ENCODE data around the gene AMIGO1. TPM values are rescaled to one million over a fixed set of nuclear protein-coding genes. Genes with fewer than 3 reads are reported as not detected.
A peak's percentile ranks its signal among the peaks of the same experiment; 100 is the strongest.

AMIGO1 gene
- 1 to 10 TPM; 3.6 to 5.2 TPM for total RNA-seq
- long read RNA-seq, donor 1, full-length matches to known transcripts = 2 of 3 reads
- long read RNA-seq, donor 1, partial matches to known transcripts = 1 of 3 reads
- long read RNA-seq, donor 1, other reads (novel, unspliced or antisense) = 0 of 3 reads
- long read RNA-seq, donor 2, partial matches to known transcripts = 0 of 2 reads
- long read RNA-seq, donor 2, other reads (novel, unspliced or antisense) = 1 of 2 reads

GRCh38 chr1:109509176-109510134 lies at the start of gene AMIGO1:
AMIGO1 (minus strand) TSS chr1:109509727; CDS start chr1:109508912, 815 bp downstream.
- DNase-seq (ENCODE audit: low spot score) = no peak
- intact Hi-C loops (cut with DNase I) = no loop called here

GRCh38 chr1:109557520-109557919 lies 48.0 kb upstream of the AMIGO1 start:
- no peak for DNase-seq (ENCODE audit: low spot score)
- intact Hi-C loops (cut with DNase I) = no loop called here

- intact Hi-C loops (cut with DNase I) = no loop called here
- DNase-seq (ENCODE audit: low spot score) = no peak
Measured at GRCh38 chr1:109556563-109556962, 47.0 kb upstream of the AMIGO1 start.

GRCh38 chr1:109548321-109549267 lies 39.1 kb upstream of the AMIGO1 start, which contains the start of gene GNAI3:
GNAI3 (plus strand) TSS chr1:109548615; CDS start chr1:109548721, 106 bp downstream.
- DNase-seq (ENCODE audit: low spot score) = peak; percentile 99
- intact Hi-C loops (cut with DNase I) = loop anchor here (10.0 kb wide), 3 partner anchors 76 to 436 kb away; partner anchors contain the start of gene AHCYL1 (in 1 of the 2)

- intact Hi-C loops (cut with DNase I) = loop anchor here (10.0 kb wide), 3 partner anchors 77 to 437 kb away; partner anchors contain the start of gene AHCYL1 (in 1 of the 2)
- no peak for DNase-seq (ENCODE audit: low spot score)
Measured at GRCh38 chr1:109547463-109548320, 38.2 kb upstream of the AMIGO1 start.

GRCh38 chr1:109546311-109547109 lies 37.0 kb upstream of the AMIGO1 start:
- DNase-seq (ENCODE audit: low spot score) = peak; percentile 92
- intact Hi-C loops (cut with DNase I) = loop anchor here (10.0 kb wide), 3 partner anchors 78 to 438 kb away; partner anchors contain the start of gene AHCYL1 (in 1 of the 2)

- intact Hi-C loops (cut with DNase I) = loop anchor here (5.0 to 10.0 kb wide), 4 partner anchors 81 to 441 kb away; partner anchors contain the start of gene AHCYL1 (in 1 of the 2)
- DNase-seq (ENCODE audit: low spot score) = no peak
Measured at GRCh38 chr1:109543988-109544735, 34.6 kb upstream of the AMIGO1 start.

GRCh38 chr1:109543283-109543987 lies 33.9 kb upstream of the AMIGO1 start:
- no peak for DNase-seq (ENCODE audit: low spot score)
- intact Hi-C loops (cut with DNase I) = loop anchor here (5.0 to 10.0 kb wide), 4 partner anchors 81 to 441 kb away; partner anchors contain the start of gene AHCYL1 (in 1 of the 2)

GRCh38 chr1:109542657-109543056 lies 33.1 kb upstream of the AMIGO1 start:
- intact Hi-C loops (cut with DNase I) = loop anchor here (5.0 to 10.0 kb wide), 4 partner anchors 82 to 442 kb away; partner anchors contain the start of gene AHCYL1 (in 1 of the 2)
- no peak for DNase-seq (ENCODE audit: low spot score)

GRCh38 chr1:109541102-109541501 lies 31.6 kb upstream of the AMIGO1 start:
- no peak for DNase-seq (ENCODE audit: low spot score)
- intact Hi-C loops (cut with DNase I) = loop anchor here (5.0 to 10.0 kb wide), 4 partner anchors 84 to 444 kb away; partner anchors contain the start of gene AHCYL1 (in 1 of the 2)

GRCh38 chr1:109539676-109540075 lies 30.1 kb upstream of the AMIGO1 start, which contains the start of gene GPR61:
GPR61 (plus strand) TSS chr1:109539872; CDS start chr1:109543023, 3,151 bp downstream.
- intact Hi-C loops (cut with DNase I) = loop anchor here (5.0 to 10.0 kb wide), 5 partner anchors 85 to 445 kb away; partner anchors contain the start of gene AHCYL1 (in 1 of the 2)
- no peak for DNase-seq (ENCODE audit: low spot score)

GRCh38 chr1:109538827-109539555 lies 29.5 kb upstream of the AMIGO1 start:
- intact Hi-C loops (cut with DNase I) = loop anchor here in 1 of 2 donors (10.0 kb wide), 1 partner anchor 274 kb away; no protein-coding TSS in a partner anchor
- no peak for DNase-seq (ENCODE audit: low spot score)

- intact Hi-C loops (cut with DNase I) = loop anchor here in 1 of 2 donors (10.0 kb wide), 1 partner anchor 273 kb away; no protein-coding TSS in a partner anchor
- no peak for DNase-seq (ENCODE audit: low spot score)
Measured at GRCh38 chr1:109537450-109538178, 28.1 kb upstream of the AMIGO1 start.
